ENCODE measurements around the gene SLC9A7.
A peak's percentile ranks its signal among the peaks of the same experiment; 100 is the strongest.

DNA sequence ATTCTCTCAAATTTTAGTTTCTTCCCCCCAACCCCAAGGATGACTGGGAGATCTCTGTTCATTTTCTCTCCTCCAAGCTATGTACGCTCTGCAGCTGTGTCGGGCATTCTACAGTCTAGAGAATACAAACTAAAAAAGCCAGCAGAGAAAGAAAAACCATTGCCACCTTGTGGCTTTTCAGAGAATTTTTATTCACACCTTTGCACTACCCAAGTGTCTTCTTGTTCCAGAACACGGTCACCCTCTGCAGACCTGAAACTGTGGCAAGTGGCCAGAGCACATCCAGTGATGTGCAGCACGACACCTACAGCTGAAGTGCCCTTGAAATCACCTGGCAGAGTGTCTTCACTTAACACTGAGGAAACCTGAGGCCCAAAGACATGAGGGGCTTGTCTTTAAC, 116.8 kb downstream of the SLC9A7 start:
- no peak for TF ChIP-seq POLR2A (IDR thresholded peaks at IDR 0.05)
- TF ChIP-seq, protein P1, sequence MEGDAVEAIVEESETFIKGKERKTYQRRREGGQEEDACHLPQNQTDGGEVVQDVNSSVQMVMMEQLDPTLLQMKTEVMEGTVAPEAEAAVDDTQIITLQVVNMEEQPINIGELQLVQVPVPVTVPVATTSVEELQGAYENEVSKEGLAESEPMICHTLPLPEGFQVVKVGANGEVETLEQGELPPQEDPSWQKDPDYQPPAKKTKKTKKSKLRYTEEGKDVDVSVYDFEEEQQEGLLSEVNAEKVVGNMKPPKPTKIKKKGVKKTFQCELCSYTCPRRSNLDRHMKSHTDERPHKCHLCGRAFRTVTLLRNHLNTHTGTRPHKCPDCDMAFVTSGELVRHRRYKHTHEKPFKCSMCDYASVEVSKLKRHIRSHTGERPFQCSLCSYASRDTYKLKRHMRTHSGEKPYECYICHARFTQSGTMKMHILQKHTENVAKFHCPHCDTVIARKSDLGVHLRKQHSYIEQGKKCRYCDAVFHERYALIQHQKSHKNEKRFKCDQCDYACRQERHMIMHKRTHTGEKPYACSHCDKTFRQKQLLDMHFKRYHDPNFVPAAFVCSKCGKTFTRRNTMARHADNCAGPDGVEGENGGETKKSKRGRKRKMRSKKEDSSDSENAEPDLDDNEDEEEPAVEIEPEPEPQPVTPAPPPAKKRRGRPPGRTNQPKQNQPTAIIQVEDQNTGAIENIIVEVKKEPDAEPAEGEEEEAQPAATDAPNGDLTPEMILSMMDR (IDR thresholded peaks at IDR 0.05): peak in 5 of 6 experiments; percentile 46 to 60 (median 49)

Measured in adrenal gland (tissue), 5 donors.